Keratinocyte (primary cell): ENCODE data around the gene TUNAR. TPM values are rescaled to one million over a fixed set of nuclear protein-coding genes. Genes with fewer than 3 reads are reported as not detected.

ENCODE experiments used
- DNase-seq: peaks from one replicate; pipeline ENCODE4 v3.0.0-alpha.2; 2011; ENCODE audit warnings: low read depth, missing footprints, low spot score
- FAIRE-seq: peaks from 2 replicates; lab custom pipeline; 2011; peaks lifted over from hg19 to GRCh38; lab: Jason Lieb, UNC
- H2AFZ ChIP-seq: 2 replicates; pipeline ENCODE4 v1.6.0; 2012; ENCODE audit warnings: low read length, control low read depth, inconsistent platforms; ENCODE audit not compliant: control insufficient read depth
- H3K27ac ChIP-seq: 2 replicates; pipeline ENCODE4 v1.5.1; 2011; ENCODE audit warnings: low read length; ENCODE audit not compliant: control insufficient read depth, insufficient read depth
- H3K27me3 ChIP-seq: 3 replicates; pipeline ENCODE4 v1.6.0; 2011; ENCODE audit warnings: low read length; ENCODE audit not compliant: control insufficient read depth, insufficient read depth; ENCODE audit errors: extremely low read depth
- H3K36me3 ChIP-seq, 2 experiments: 2 replicates in 1 of 2; 3 replicates in 1 of 2; pipeline ENCODE4 v1.5.1; 2011; ENCODE audit warnings: low read length in 2 of 2, mild to moderate bottlenecking in 1 of 2; ENCODE audit not compliant: control insufficient read depth in 2 of 2, insufficient read depth in 2 of 2; ENCODE audit errors: extremely low read depth in 1 of 2
- H3K4me1 ChIP-seq: 3 replicates; pipeline ENCODE4 v1.5.1; 2011; ENCODE audit warnings: low read length; ENCODE audit not compliant: control insufficient read depth, insufficient read depth; ENCODE audit errors: extremely low read depth
- H3K4me2 ChIP-seq: 3 replicates; pipeline ENCODE4 v1.6.0; 2011; ENCODE audit warnings: low read depth, low read length; ENCODE audit not compliant: control insufficient read depth, insufficient read depth; ENCODE audit errors: extremely low read depth
- H3K4me3 ChIP-seq, 3 experiments: fragments of 200-600 bp in 1 of 3; sonication (generic) in 1 of 3; 2 replicates in 2 of 3; 3 replicates in 1 of 3; pipeline ENCODE4 v1.5.1; 2011 to 2016; ENCODE audit warnings: low read length in 3 of 3, mild to moderate bottlenecking in 3 of 3, control low read depth in 2 of 3, inconsistent platforms in 1 of 3, low read depth in 1 of 3, mixed read lengths in 1 of 3, mixed run types in 1 of 3, moderate library complexity in 1 of 3; ENCODE audit not compliant: control insufficient read depth in 2 of 3, insufficient read depth in 2 of 3; ENCODE audit errors: extremely low read depth in 1 of 3
- H3K79me2 ChIP-seq: 2 replicates; pipeline ENCODE4 v1.6.0; 2012; ENCODE audit warnings: low read length; ENCODE audit not compliant: control insufficient read depth, insufficient read depth
- H3K9ac ChIP-seq: 3 replicates; pipeline ENCODE4 v1.6.0; 2011; ENCODE audit warnings: low read length; ENCODE audit not compliant: control insufficient read depth, insufficient read depth; ENCODE audit errors: extremely low read depth
- H3K9me1 ChIP-seq: 3 replicates; pipeline ENCODE4 v1.6.0; 2011; ENCODE audit warnings: low read length; ENCODE audit not compliant: control insufficient read depth, insufficient read depth; ENCODE audit errors: extremely low read depth
- H3K9me3 ChIP-seq: 2 replicates; pipeline ENCODE4 v1.5.1; 2012; ENCODE audit warnings: low read depth, low read length; ENCODE audit not compliant: control insufficient read depth
- H4K20me1 ChIP-seq: 3 replicates; pipeline ENCODE4 v1.6.0; 2011; ENCODE audit warnings: low read length; ENCODE audit not compliant: control insufficient read depth, insufficient read depth; ENCODE audit errors: extremely low read depth
- EZH2 ChIP-seq: IDR thresholded peaks from one replicate; pipeline ENCODE4 v1.6.1; 2012; ENCODE audit warnings: inconsistent platforms, mild to moderate bottlenecking, low read length, moderate library complexity
- dilution Hi-C: fragments of 300-500 bp; cut with MboI; formaldehyde crosslinking; loops from one replicate; pipeline ENCODE4 v1.7.0; 2020; ENCODE audit warnings: low sequenced_read_pairs; ENCODE audit not compliant: extremely low pct_ligation_motif_present
- polyA plus RNA-seq, 5 experiments: library from polyadenylated mRNA; depleted of rRNA in 3 of 5; stranded (reverse) in 3 of 5; stranded (forward) in 1 of 5; unstranded in 1 of 5; fragments of >200 nt; gene quantifications; 1 replicate in 1 of 5; 2 replicates in 3 of 5; 3 replicates in 1 of 5; pipeline versions ENCODE4 v1.2.1 to v1.2.3, GENCODE V29; 2011 to 2012; ENCODE audit warnings: missing spikeins in 2 of 5, low read depth in 1 of 5, low replicate concordance in 1 of 5
- TF ChIP-seq, protein P1 (sequence below), 3 experiments: IDR thresholded peaks in 1 of 3; conservative IDR thresholded peaks in 1 of 3; optimal IDR thresholded peaks in 1 of 3; 2 replicates in 2 of 3; 3 replicates in 1 of 3; pipeline versions ENCODE3 to v1.5.1; 2011; ENCODE audit warnings: low read length in 3 of 3, mild to moderate bottlenecking in 3 of 3, moderate library complexity in 2 of 3, control low read depth in 1 of 3, inconsistent platforms in 1 of 3; ENCODE audit not compliant: insufficient read depth in 2 of 3; ENCODE audit errors: extremely low read depth in 1 of 3

Gene TUNAR
- polyA plus RNA-seq, 1 donor (not counting 4 experiments of a cell fraction or from before 2014, with no cell fraction given), result not detected

DNA sequence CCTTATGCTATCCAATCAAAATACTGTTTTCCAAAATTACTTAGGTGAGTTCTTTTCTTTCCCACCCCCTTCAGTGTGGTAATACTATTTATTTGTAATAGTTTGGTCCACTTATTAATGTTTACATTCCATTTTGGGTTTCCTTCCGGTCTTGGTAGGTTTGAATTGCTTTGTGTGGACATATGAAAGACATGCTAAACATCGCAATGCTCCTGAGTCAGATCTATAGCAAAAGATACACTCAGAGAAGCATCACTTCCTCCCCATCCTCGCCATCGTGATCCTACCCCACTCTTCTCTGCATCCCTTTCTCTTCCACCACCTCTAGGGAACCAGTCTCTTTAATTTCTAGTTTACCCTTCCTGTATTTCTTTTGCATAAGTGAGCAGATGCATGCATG, 30.0 kb downstream of the TUNAR start:
- Histone ChIP-seq H3K4me1 (no peaks in the 10 kb centered on the region), H4K20me1 (no peaks in the 10 kb centered on the region), H3K36me3 (no peaks in the 10 kb centered on the region), H3K9me1 (no peaks in the 10 kb centered on the region), H3K27ac (no peak overlapping the region), H3K27me3 (no peaks in the 10 kb centered on the region), H2AFZ (no peak overlapping the region), H3K4me2 (no peak overlapping the region), H3K9me3 (no peaks in the 10 kb centered on the region), H3K9ac (no peak overlapping the region), H3K79me2 (no peaks in the 10 kb centered on the region), H3K4me3 (no peak overlapping the region)
- FAIRE-seq, result no peak
- DNase-seq, result no peak
- dilution Hi-C loops, result no loop called here
- TF ChIP-seq, protein P1, sequence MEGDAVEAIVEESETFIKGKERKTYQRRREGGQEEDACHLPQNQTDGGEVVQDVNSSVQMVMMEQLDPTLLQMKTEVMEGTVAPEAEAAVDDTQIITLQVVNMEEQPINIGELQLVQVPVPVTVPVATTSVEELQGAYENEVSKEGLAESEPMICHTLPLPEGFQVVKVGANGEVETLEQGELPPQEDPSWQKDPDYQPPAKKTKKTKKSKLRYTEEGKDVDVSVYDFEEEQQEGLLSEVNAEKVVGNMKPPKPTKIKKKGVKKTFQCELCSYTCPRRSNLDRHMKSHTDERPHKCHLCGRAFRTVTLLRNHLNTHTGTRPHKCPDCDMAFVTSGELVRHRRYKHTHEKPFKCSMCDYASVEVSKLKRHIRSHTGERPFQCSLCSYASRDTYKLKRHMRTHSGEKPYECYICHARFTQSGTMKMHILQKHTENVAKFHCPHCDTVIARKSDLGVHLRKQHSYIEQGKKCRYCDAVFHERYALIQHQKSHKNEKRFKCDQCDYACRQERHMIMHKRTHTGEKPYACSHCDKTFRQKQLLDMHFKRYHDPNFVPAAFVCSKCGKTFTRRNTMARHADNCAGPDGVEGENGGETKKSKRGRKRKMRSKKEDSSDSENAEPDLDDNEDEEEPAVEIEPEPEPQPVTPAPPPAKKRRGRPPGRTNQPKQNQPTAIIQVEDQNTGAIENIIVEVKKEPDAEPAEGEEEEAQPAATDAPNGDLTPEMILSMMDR (optimal IDR thresholded peaks at IDR 0.05 in 1 of 3, IDR thresholded peaks at IDR 0.05 in 1 of 3, conservative IDR thresholded peaks at IDR 0.05 in 1 of 3; ENCODE audit: extremely low read depth in 1 of 3, insufficient read depth in 2 of 3, low read length in 3 of 3), result no peak
- TF ChIP-seq EZH2, result no peak

DNA sequence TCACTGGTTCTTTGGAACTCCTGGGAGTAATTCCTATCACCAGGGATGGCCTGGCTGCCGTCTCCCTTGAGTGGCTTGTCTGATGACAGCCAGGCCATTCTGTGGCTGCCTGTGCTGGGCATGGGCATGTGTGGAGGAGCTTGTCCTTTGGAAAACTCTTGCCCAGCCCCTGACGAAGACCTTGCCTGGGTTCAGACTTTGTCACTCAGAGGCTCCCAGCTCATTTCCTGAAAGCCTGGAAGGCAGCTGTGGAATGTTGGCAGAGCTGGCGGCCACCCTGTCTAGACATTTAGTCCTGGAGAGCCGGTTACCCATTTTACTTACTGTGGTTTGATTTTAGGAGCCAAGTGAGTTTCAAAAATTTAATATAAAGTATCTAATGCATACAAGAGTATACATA, 34.0 kb downstream of the TUNAR start:
- no peak for FAIRE-seq
- H4K20me1 ChIP-seq, result no peaks in the 10 kb centered on the region
- no peak overlapping the region for H2AFZ ChIP-seq
- TF ChIP-seq, protein P1 (optimal IDR thresholded peaks at IDR 0.05 in 1 of 3, IDR thresholded peaks at IDR 0.05 in 1 of 3, conservative IDR thresholded peaks at IDR 0.05 in 1 of 3; ENCODE audit: extremely low read depth in 1 of 3, insufficient read depth in 2 of 3, low read length in 3 of 3), result no peak
- TF ChIP-seq EZH2, result no peak
- H3K9me1 ChIP-seq, result no peaks in the 10 kb centered on the region
- no peak for DNase-seq
- no peak overlapping the region for H3K27ac ChIP-seq
- no peak overlapping the region for H3K9ac ChIP-seq
- H3K4me1 ChIP-seq, result no peaks in the 10 kb centered on the region
- H3K27me3 ChIP-seq, result no peaks in the 10 kb centered on the region
- H3K9me3 ChIP-seq, result no peaks in the 10 kb centered on the region
- no peaks in the 10 kb centered on the region for H3K36me3 ChIP-seq
- H3K4me2 ChIP-seq, result no peak overlapping the region
- no peaks in the 10 kb centered on the region for H3K79me2 ChIP-seq
- dilution Hi-C loops, result no loop called here
- no peak overlapping the region for H3K4me3 ChIP-seq
